GM23338 (cell line): ENCODE data around the gene BTN2A1. TPM values are rescaled to one million over a fixed set of nuclear protein-coding genes. Genes with fewer than 3 reads are reported as not detected.

Source experiments
- ATAC-seq: fragments of 200-7000 bp; cut with Tn5 transposase; 3 replicates; pipeline ENCODE4 v1.9.1; 2020
- DNase-seq: peaks from one replicate; pipeline ENCODE4 v3.0.0-alpha.2; 2015; ENCODE audit warnings: low spot score
- H2AFZ ChIP-seq: fragments of 200-600 bp; sonication (generic); 2 replicates; pipeline ENCODE4 v1.8.0; 2016; ENCODE audit warnings: antibody characterized with exemption, mild to moderate bottlenecking, moderate library complexity
- H3F3A ChIP-seq: fragments of 200-600 bp; sonication (generic); replicated peaks from 2 replicates; pipeline ENCODE4 v1.8.0; 2017; ENCODE audit warnings: antibody characterized with exemption, mixed run types, low read depth
- H3K27ac ChIP-seq: fragments of 200-600 bp; sonication (generic); 2 replicates; pipeline ENCODE4 v1.6.1; 2016; ENCODE audit warnings: low read depth
- H3K27me3 ChIP-seq: fragments of 200-600 bp; sonication (generic); 2 replicates; pipeline ENCODE4 v1.8.0; 2016; ENCODE audit warnings: mild to moderate bottlenecking, mixed run types, moderate library complexity; ENCODE audit not compliant: insufficient read depth
- H3K36me3 ChIP-seq: fragments of 200-600 bp; sonication (generic); 2 replicates; pipeline ENCODE4 v1.8.0; 2016; ENCODE audit warnings: mild to moderate bottlenecking; ENCODE audit not compliant: insufficient read depth
- H3K4me1 ChIP-seq: fragments of 200-600 bp; sonication (generic); 2 replicates; pipeline ENCODE4 v1.8.0; 2016; ENCODE audit warnings: mild to moderate bottlenecking, moderate library complexity; ENCODE audit not compliant: insufficient read depth
- H3K4me2 ChIP-seq: fragments of 200-600 bp; sonication (generic); 2 replicates; pipeline ENCODE4 v1.7.1; 2017; ENCODE audit warnings: mixed run types
- H3K4me3 ChIP-seq: fragments of 200-600 bp; sonication (generic); 2 replicates; pipeline ENCODE4 v1.6.1; 2016; ENCODE audit warnings: mixed run types
- H3K79me2 ChIP-seq: fragments of 200-600 bp; sonication (generic); replicated peaks from 2 replicates; pipeline ENCODE4 v1.8.0; 2017; ENCODE audit warnings: mild to moderate bottlenecking; ENCODE audit not compliant: insufficient read depth
- H3K9me2 ChIP-seq: fragments of 200-600 bp; sonication (generic); 2 replicates; pipeline ENCODE4 v1.8.0; 2017; ENCODE audit not compliant: insufficient read depth
- H4K20me1 ChIP-seq: fragments of 200-600 bp; sonication (generic); replicated peaks from 2 replicates; pipeline ENCODE4 v1.8.0; 2017; ENCODE audit warnings: mild to moderate bottlenecking; ENCODE audit not compliant: insufficient read depth
- H3K27ac Mint-ChIP-seq: 2 replicates; pipeline ENCODE4 v1.8.0; 2020; ENCODE audit warnings: inconsistent platforms, mild to moderate bottlenecking, moderate library complexity, mixed read lengths
- H3K27me3 Mint-ChIP-seq: 3 replicates; pipeline ENCODE4 v1.8.0; 2022; ENCODE audit warnings: low read depth, mild to moderate bottlenecking, moderate library complexity, mixed read lengths, inconsistent platforms; ENCODE audit not compliant: insufficient read depth, poor library complexity
- H3K36me3 Mint-ChIP-seq: 3 replicates; pipeline ENCODE4 v1.8.0; 2021; ENCODE audit warnings: low read depth, mild to moderate bottlenecking, inconsistent platforms, moderate library complexity, mixed read lengths
- H3K4me1 Mint-ChIP-seq: 3 replicates; pipeline ENCODE4 v1.8.0; 2020; ENCODE audit warnings: mild to moderate bottlenecking, inconsistent platforms, mixed read lengths
- H3K4me3 Mint-ChIP-seq: 3 replicates; pipeline ENCODE4 v1.8.0; 2021; ENCODE audit warnings: moderate library complexity, mild to moderate bottlenecking, inconsistent platforms, mixed read lengths
- H3K9me3 Mint-ChIP-seq: 3 replicates; pipeline ENCODE4 v1.8.0; 2020; ENCODE audit warnings: moderate library complexity, mild to moderate bottlenecking, inconsistent platforms, mixed read lengths
- CREB1 ChIP-seq: fragments of 250-450 bp; sonication (Bioruptor Pico); IDR thresholded peaks from 2 replicates; pipeline ENCODE4 v1.5.0; 2020; ENCODE audit warnings: low read depth, mild to moderate bottlenecking, moderate library complexity
- EZH2 ChIP-seq: fragments of 200-600 bp; sonication (generic); IDR thresholded peaks from one replicate; pipeline ENCODE4 v1.8.0; 2017; ENCODE audit warnings: antibody characterized with exemption, mild to moderate bottlenecking, low read depth; ENCODE audit not compliant: unreplicated experiment
- EZH2phosphoT487 ChIP-seq: fragments of 200-600 bp; sonication (generic); IDR thresholded peaks from one replicate; pipeline ENCODE4 v1.8.1; 2018; ENCODE audit warnings: antibody characterized with exemption; ENCODE audit not compliant: unreplicated experiment
- JUNB ChIP-seq: IDR thresholded peaks from one replicate; pipeline ENCODE4 v1.6.1; 2016; ENCODE audit warnings: antibody characterized with exemption; ENCODE audit not compliant: unreplicated experiment
- NANOG ChIP-seq: IDR thresholded peaks from 2 replicates; pipeline ENCODE4 v1.6.1; 2016; ENCODE audit warnings: antibody characterized with exemption, borderline replicate concordance
- POLR2AphosphoS5 ChIP-seq: IDR thresholded peaks from 2 replicates; pipeline ENCODE4 v1.6.1; 2016; ENCODE audit warnings: antibody characterized with exemption, low read depth
- STAT1 ChIP-seq: IDR thresholded peaks from one replicate; pipeline ENCODE4 v1.6.1; 2016; ENCODE audit warnings: antibody characterized with exemption; ENCODE audit not compliant: unreplicated experiment
- ZNF114 ChIP-seq: fragments of 250-450 bp; sonication (Bioruptor Pico); IDR thresholded peaks from 2 replicates; pipeline ENCODE4 v1.5.0; 2020; ENCODE audit warnings: mild to moderate bottlenecking, moderate library complexity
- ZNF331 ChIP-seq: fragments of 250-450 bp; sonication (Bioruptor Pico); IDR thresholded peaks from 2 replicates; pipeline ENCODE4 v1.5.0; 2020; ENCODE audit warnings: low read depth, mild to moderate bottlenecking, moderate library complexity
- polyA plus RNA-seq: library from polyadenylated mRNA; unstranded; fragments of >200 nt; fragmentation: Nextera tagmentation; extraction: Ambion mirVana; gene quantifications from 2 replicates; pipeline ENCODE4 v1.2.1, GENCODE V29; 2016
- total RNA-seq: library from RNA; depleted of rRNA; stranded (reverse); fragments of >200 nt; shearing (Covaris generic); gene quantifications from 2 replicates; pipeline ENCODE4 v1.2.3, GENCODE V29; 2014
- TF ChIP-seq, protein P1 (sequence below): IDR thresholded peaks from one replicate; pipeline ENCODE4 v1.6.1; 2018; ENCODE audit warnings: antibody characterized with exemption; ENCODE audit not compliant: unreplicated experiment
- TF ChIP-seq, protein P2 (sequence below): fragments of 250-450 bp; sonication (Bioruptor Pico); IDR thresholded peaks from 2 replicates; pipeline ENCODE4 v1.5.0; 2020; ENCODE audit warnings: mild to moderate bottlenecking, moderate library complexity
- TF ChIP-seq, protein P3 (sequence below): IDR thresholded peaks from 2 replicates; pipeline ENCODE4 v1.6.1; 2016; ENCODE audit warnings: antibody characterized with exemption
- TF ChIP-seq, protein P4 (sequence below), 2 experiments: fragments of 200-600 bp in 1 of 2; sonication (generic) in 1 of 2; conservative IDR thresholded peaks; 2 replicates each; pipeline versions ENCODE4 v1.5.1 to v1.6.1; 2016 to 2017; ENCODE audit warnings: antibody characterized with exemption in 2 of 2, low read depth in 2 of 2, mild to moderate bottlenecking in 2 of 2, moderate library complexity in 1 of 2

The BTN2A1 gene
- total and polyA plus RNA-seq, 2 experiments from 2014 or later = 6.3 to 7.0 TPM

DNA sequence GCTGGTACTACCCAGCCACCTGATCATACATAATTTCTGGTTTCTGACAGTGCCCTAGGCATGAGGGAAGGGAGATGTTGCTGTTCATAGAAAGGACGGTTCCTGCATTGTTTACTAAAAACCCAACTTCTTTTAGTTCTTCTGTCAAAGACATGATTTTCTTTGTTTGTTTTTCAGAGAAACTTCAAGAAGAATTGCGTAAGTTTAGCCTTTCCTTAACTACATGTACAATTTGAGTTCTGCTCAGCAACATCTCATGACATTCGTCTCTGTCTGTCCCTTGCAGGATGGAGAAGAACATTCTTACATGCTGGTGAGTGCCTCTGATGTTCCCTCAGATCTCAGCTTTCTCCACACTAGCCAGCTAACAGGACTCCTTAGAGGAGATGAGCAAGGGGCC, 8.0 kb downstream of the BTN2A1 start:
- no peaks in the 10 kb centered on the region for H3K27me3 ChIP-seq
- no peaks in the 10 kb centered on the region for H3K4me1 Mint-ChIP-seq
- peaks cover 79% of the 10 kb centered on the region for H3K36me3 Mint-ChIP-seq
- peaks cover 13% of the 10 kb centered on the region for H3K36me3 ChIP-seq
- DNase-seq (no peak), ATAC-seq (no peak)
- H2AFZ ChIP-seq = no peak overlapping the region
- H3K4me2 ChIP-seq = no peak overlapping the region
- peaks cover 2% of the 10 kb centered on the region for H3K27me3 Mint-ChIP-seq
- no peak overlapping the region for H3K4me3 ChIP-seq
- H3K4me3 Mint-ChIP-seq = no peak overlapping the region
- no peaks in the 10 kb centered on the region; the same call in 1 of the 2 replicates for H3K79me2 ChIP-seq
- H3K27ac Mint-ChIP-seq = no peak overlapping the region
- H3K9me3 Mint-ChIP-seq = no peaks in the 10 kb centered on the region
- TF ChIP-seq, protein P1, sequence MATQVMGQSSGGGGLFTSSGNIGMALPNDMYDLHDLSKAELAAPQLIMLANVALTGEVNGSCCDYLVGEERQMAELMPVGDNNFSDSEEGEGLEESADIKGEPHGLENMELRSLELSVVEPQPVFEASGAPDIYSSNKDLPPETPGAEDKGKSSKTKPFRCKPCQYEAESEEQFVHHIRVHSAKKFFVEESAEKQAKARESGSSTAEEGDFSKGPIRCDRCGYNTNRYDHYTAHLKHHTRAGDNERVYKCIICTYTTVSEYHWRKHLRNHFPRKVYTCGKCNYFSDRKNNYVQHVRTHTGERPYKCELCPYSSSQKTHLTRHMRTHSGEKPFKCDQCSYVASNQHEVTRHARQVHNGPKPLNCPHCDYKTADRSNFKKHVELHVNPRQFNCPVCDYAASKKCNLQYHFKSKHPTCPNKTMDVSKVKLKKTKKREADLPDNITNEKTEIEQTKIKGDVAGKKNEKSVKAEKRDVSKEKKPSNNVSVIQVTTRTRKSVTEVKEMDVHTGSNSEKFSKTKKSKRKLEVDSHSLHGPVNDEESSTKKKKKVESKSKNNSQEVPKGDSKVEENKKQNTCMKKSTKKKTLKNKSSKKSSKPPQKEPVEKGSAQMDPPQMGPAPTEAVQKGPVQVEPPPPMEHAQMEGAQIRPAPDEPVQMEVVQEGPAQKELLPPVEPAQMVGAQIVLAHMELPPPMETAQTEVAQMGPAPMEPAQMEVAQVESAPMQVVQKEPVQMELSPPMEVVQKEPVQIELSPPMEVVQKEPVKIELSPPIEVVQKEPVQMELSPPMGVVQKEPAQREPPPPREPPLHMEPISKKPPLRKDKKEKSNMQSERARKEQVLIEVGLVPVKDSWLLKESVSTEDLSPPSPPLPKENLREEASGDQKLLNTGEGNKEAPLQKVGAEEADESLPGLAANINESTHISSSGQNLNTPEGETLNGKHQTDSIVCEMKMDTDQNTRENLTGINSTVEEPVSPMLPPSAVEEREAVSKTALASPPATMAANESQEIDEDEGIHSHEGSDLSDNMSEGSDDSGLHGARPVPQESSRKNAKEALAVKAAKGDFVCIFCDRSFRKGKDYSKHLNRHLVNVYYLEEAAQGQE = no peak
- TF ChIP-seq, protein P2, sequence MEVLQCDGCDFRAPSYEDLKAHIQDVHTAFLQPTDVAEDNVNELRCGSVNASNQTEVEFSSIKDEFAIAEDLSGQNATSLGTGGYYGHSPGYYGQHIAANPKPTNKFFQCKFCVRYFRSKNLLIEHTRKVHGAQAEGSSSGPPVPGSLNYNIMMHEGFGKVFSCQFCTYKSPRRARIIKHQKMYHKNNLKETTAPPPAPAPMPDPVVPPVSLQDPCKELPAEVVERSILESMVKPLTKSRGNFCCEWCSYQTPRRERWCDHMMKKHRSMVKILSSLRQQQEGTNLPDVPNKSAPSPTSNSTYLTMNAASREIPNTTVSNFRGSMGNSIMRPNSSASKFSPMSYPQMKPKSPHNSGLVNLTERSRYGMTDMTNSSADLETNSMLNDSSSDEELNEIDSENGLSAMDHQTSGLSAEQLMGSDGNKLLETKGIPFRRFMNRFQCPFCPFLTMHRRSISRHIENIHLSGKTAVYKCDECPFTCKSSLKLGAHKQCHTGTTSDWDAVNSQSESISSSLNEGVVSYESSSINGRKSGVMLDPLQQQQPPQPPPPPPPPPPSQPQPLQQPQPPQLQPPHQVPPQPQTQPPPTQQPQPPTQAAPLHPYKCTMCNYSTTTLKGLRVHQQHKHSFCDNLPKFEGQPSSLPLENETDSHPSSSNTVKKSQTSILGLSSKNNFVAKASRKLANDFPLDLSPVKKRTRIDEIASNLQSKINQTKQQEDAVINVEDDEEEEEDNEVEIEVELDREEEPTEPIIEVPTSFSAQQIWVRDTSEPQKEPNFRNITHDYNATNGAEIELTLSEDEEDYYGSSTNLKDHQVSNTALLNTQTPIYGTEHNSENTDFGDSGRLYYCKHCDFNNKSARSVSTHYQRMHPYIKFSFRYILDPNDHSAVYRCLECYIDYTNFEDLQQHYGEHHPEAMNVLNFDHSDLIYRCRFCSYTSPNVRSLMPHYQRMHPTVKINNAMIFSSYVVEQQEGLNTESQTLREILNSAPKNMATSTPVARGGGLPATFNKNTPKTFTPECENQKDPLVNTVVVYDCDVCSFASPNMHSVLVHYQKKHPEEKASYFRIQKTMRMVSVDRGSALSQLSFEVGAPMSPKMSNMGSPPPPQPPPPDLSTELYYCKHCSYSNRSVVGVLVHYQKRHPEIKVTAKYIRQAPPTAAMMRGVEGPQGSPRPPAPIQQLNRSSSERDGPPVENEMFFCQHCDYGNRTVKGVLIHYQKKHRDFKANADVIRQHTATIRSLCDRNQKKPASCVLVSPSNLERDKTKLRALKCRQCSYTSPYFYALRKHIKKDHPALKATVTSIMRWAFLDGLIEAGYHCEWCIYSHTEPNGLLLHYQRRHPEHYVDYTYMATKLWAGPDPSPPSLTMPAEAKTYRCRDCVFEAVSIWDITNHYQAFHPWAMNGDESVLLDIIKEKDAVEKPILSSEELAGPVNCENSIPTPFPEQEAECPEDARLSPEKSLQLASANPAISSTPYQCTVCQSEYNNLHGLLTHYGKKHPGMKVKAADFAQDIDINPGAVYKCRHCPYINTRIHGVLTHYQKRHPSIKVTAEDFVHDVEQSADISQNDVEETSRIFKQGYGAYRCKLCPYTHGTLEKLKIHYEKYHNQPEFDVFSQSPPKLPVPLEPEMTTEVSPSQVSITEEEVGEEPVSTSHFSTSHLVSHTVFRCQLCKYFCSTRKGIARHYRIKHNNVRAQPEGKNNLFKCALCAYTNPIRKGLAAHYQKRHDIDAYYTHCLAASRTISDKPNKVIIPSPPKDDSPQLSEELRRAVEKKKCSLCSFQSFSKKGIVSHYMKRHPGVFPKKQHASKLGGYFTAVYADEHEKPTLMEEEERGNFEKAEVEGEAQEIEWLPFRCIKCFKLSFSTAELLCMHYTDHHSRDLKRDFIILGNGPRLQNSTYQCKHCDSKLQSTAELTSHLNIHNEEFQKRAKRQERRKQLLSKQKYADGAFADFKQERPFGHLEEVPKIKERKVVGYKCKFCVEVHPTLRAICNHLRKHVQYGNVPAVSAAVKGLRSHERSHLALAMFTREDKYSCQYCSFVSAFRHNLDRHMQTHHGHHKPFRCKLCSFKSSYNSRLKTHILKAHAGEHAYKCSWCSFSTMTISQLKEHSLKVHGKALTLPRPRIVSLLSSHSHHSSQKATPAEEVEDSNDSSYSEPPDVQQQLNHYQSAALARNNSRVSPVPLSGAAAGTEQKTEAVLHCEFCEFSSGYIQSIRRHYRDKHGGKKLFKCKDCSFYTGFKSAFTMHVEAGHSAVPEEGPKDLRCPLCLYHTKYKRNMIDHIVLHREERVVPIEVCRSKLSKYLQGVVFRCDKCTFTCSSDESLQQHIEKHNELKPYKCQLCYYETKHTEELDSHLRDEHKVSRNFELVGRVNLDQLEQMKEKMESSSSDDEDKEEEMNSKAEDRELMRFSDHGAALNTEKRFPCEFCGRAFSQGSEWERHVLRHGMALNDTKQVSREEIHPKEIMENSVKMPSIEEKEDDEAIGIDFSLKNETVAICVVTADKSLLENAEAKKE (CRISPR knock-in tag) = no peak
- TF ChIP-seq EZH2 (no peak), EZH2phosphoT487 (no peak), ZNF331 (CRISPR knock-in tag) (no peak), NANOG (no peak), POLR2AphosphoS5 (no peak), ZNF114 (CRISPR knock-in tag) (no peak), STAT1 (no peak), JUNB (no peak), CREB1 (CRISPR knock-in tag) (no peak)
- TF ChIP-seq, protein P3, sequence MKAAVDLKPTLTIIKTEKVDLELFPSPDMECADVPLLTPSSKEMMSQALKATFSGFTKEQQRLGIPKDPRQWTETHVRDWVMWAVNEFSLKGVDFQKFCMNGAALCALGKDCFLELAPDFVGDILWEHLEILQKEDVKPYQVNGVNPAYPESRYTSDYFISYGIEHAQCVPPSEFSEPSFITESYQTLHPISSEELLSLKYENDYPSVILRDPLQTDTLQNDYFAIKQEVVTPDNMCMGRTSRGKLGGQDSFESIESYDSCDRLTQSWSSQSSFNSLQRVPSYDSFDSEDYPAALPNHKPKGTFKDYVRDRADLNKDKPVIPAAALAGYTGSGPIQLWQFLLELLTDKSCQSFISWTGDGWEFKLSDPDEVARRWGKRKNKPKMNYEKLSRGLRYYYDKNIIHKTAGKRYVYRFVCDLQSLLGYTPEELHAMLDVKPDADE = no peak
- TF ChIP-seq, protein P4, sequence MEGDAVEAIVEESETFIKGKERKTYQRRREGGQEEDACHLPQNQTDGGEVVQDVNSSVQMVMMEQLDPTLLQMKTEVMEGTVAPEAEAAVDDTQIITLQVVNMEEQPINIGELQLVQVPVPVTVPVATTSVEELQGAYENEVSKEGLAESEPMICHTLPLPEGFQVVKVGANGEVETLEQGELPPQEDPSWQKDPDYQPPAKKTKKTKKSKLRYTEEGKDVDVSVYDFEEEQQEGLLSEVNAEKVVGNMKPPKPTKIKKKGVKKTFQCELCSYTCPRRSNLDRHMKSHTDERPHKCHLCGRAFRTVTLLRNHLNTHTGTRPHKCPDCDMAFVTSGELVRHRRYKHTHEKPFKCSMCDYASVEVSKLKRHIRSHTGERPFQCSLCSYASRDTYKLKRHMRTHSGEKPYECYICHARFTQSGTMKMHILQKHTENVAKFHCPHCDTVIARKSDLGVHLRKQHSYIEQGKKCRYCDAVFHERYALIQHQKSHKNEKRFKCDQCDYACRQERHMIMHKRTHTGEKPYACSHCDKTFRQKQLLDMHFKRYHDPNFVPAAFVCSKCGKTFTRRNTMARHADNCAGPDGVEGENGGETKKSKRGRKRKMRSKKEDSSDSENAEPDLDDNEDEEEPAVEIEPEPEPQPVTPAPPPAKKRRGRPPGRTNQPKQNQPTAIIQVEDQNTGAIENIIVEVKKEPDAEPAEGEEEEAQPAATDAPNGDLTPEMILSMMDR (conservative IDR thresholded peaks at IDR 0.05; ENCODE audit: low read depth in 2 of 2) = no peak
- no peak overlapping the region for H3K27ac ChIP-seq
- H3K4me1 ChIP-seq = no peaks in the 10 kb centered on the region
- H3F3A ChIP-seq = no peaks in the 10 kb centered on the region
- H3K9me2 ChIP-seq = no peaks in the 10 kb centered on the region
- H4K20me1 ChIP-seq = 0 out of 2 replicates have a peak, but pooled peaks cover 4% of the 10 kb centered on the region
